Glutamatergic neuron (in vitro differentiated cells): Measurements from ENCODE around the gene ZNF709. TPM values are rescaled to one million over a fixed set of nuclear protein-coding genes. Genes with fewer than 3 reads are reported as not detected.
"Not testable (repeated sequence)": the region's sequence is repeated elsewhere in the genome, so short reads cannot be mapped to it uniquely, and the experiment has no call there.

ENCODE experiments used
- DNase-seq: peaks from one replicate; pipeline ENCODE4 v3.0.0; 2022
- H3K27ac Mint-ChIP-seq: one replicate; pipeline ENCODE4 v1.8.0; 2020; ENCODE audit warnings: mild to moderate bottlenecking, mixed read lengths, inconsistent platforms; ENCODE audit not compliant: unreplicated experiment
- H3K27me3 Mint-ChIP-seq: one replicate; pipeline ENCODE4 v1.8.0; 2020; ENCODE audit warnings: mild to moderate bottlenecking, moderate library complexity, mixed read lengths, inconsistent platforms; ENCODE audit not compliant: unreplicated experiment
- H3K36me3 Mint-ChIP-seq: one replicate; pipeline ENCODE4 v1.8.0; 2020; ENCODE audit warnings: mild to moderate bottlenecking, mixed read lengths, inconsistent platforms; ENCODE audit not compliant: unreplicated experiment
- H3K4me1 Mint-ChIP-seq: one replicate; pipeline ENCODE4 v1.8.0; 2020; ENCODE audit warnings: mild to moderate bottlenecking, low read depth, mixed read lengths, inconsistent platforms; ENCODE audit not compliant: unreplicated experiment
- H3K4me3 Mint-ChIP-seq: one replicate; pipeline ENCODE4 v1.8.0; 2020; ENCODE audit warnings: mild to moderate bottlenecking, mixed read lengths, inconsistent platforms; ENCODE audit not compliant: unreplicated experiment
- H3K9me3 Mint-ChIP-seq: one replicate; pipeline ENCODE4 v1.8.0; 2020; ENCODE audit warnings: mild to moderate bottlenecking, moderate library complexity, mixed read lengths, inconsistent platforms; ENCODE audit not compliant: unreplicated experiment
- CTCF ChIP-seq: fragments of 200-600 bp; sonication (generic); IDR thresholded peaks from one replicate; pipeline ENCODE4 v1.5.0; 2021; ENCODE audit not compliant: partially characterized antibody, unreplicated experiment
- total RNA-seq: library from RNA; stranded (reverse); fragmentation: NEBNext Ultra II Directional; extraction: Animal tissue kit (Norgen Biotek cat#: 25700); gene quantifications from one replicate; pipeline ENCODE4 v1.2.1, GENCODE V29; 2021; ENCODE audit not compliant: unreplicated experiment

ZNF709 gene
- total RNA-seq, 1 donor from 2014 or later = 8.7 TPM

GRCh38 chr19:12478234-12478941 lies 6.2 kb downstream of the ZNF709 start:
- peaks cover 2% of the 10 kb centered on the region for H3K4me1 Mint-ChIP-seq
- H3K27me3 Mint-ChIP-seq = peaks cover 1% of the 10 kb centered on the region
- H3K36me3 Mint-ChIP-seq = no peaks in the 10 kb centered on the region
- peaks cover 6% of the 10 kb centered on the region for H3K9me3 Mint-ChIP-seq
- no peak for DNase-seq
- TF ChIP-seq CTCF = no peak
- no peak overlapping the region for H3K27ac Mint-ChIP-seq
- H3K4me3 Mint-ChIP-seq = peak overlapping the region; percentile 13

- peaks cover 19% of the 10 kb centered on the region for H3K9me3 Mint-ChIP-seq
- not testable (repeated sequence) for H3K27ac Mint-ChIP-seq, H3K4me3 Mint-ChIP-seq, H3K27me3 Mint-ChIP-seq, H3K4me1 Mint-ChIP-seq, DNase-seq
- peaks cover 40% of the 10 kb centered on the region for H3K36me3 Mint-ChIP-seq
Measured at GRCh38 chr19:12467651-12468050, 17.0 kb downstream of the ZNF709 start.

- no peak for TF ChIP-seq CTCF
- Mint-ChIP-seq H3K9me3 (peaks cover 18% of the 10 kb centered on the region), H3K4me3 (no peak overlapping the region), H3K36me3 (peaks cover 36% of the 10 kb centered on the region), H3K4me1 (no peaks in the 10 kb centered on the region), H3K27ac (no peak overlapping the region), H3K27me3 (peaks cover 2% of the 10 kb centered on the region)
- DNase-seq = no peak
Measured at GRCh38 chr19:12465211-12465610, 19.4 kb downstream of the ZNF709 start.

- DNase-seq = no peak
- H3K4me1 Mint-ChIP-seq = no peaks in the 10 kb centered on the region
- H3K36me3 Mint-ChIP-seq = peaks cover 34% of the 10 kb centered on the region
- H3K4me3 Mint-ChIP-seq = no peak overlapping the region
- H3K27me3 Mint-ChIP-seq = peaks cover 2% of the 10 kb centered on the region
- peaks cover 16% of the 10 kb centered on the region for H3K9me3 Mint-ChIP-seq
- no peak overlapping the region for H3K27ac Mint-ChIP-seq
- TF ChIP-seq CTCF = no peak
Measured at GRCh38 chr19:12464769-12465168, 19.8 kb downstream of the ZNF709 start.

- H3K27me3 Mint-ChIP-seq, H3K4me1 Mint-ChIP-seq, DNase-seq, H3K27ac Mint-ChIP-seq, H3K4me3 Mint-ChIP-seq: not testable (repeated sequence)
- H3K36me3 Mint-ChIP-seq = peaks cover 39% of the 10 kb centered on the region
- peaks cover 18% of the 10 kb centered on the region for H3K9me3 Mint-ChIP-seq
Measured at GRCh38 chr19:12464139-12464538, 20.5 kb downstream of the ZNF709 start.

- Mint-ChIP-seq H3K27me3 (no peaks in the 10 kb centered on the region), H3K4me1 (no peaks in the 10 kb centered on the region), H3K4me3 (no peak overlapping the region), H3K9me3 (peaks cover 7% of the 10 kb centered on the region), H3K27ac (no peak overlapping the region), H3K36me3 (peaks cover 31% of the 10 kb centered on the region)
- DNase-seq = no peak
- no peak for TF ChIP-seq CTCF
Measured at GRCh38 chr19:12453495-12453894, 31.1 kb downstream of the ZNF709 start.
